Astrocyte (in vitro differentiated cells and primary cell): ENCODE results near the gene DNAJC12. TPM values are rescaled to one million over a fixed set of nuclear protein-coding genes. Genes with fewer than 3 reads are reported as not detected.

Experiments
- DNase-seq: peaks from one replicate; pipeline ENCODE4 v3.0.0-alpha.2; 2010; ENCODE audit warnings: low read depth
- FAIRE-seq: peaks from 2 replicates; lab custom pipeline; 2011; peaks lifted over from hg19 to GRCh38; lab: Jason Lieb, UNC
- H2AFZ ChIP-seq: 2 replicates; pipeline ENCODE4 v1.6.0; 2012; ENCODE audit warnings: low read depth, low read length, inconsistent platforms
- H3K27ac ChIP-seq: 2 replicates; pipeline ENCODE4 v1.5.1; 2011; ENCODE audit warnings: low read depth, low read length, inconsistent platforms
- H3K27me3 ChIP-seq: 2 replicates; pipeline ENCODE4 v1.6.0; 2011; ENCODE audit warnings: low read length, inconsistent platforms; ENCODE audit not compliant: insufficient read depth
- H3K36me3 ChIP-seq: 2 replicates; pipeline ENCODE4 v1.5.1; 2011; ENCODE audit warnings: low read length, inconsistent platforms; ENCODE audit not compliant: insufficient read depth
- H3K4me1 ChIP-seq: 2 replicates; pipeline ENCODE4 v1.5.1; 2011; ENCODE audit warnings: low read length, inconsistent platforms; ENCODE audit not compliant: insufficient read depth
- H3K4me2 ChIP-seq: 2 replicates; pipeline ENCODE4 v1.6.0; 2012; ENCODE audit warnings: low read length, inconsistent platforms
- H3K4me3 ChIP-seq: 2 replicates; pipeline ENCODE4 v1.5.1; 2011; ENCODE audit warnings: low read depth, mild to moderate bottlenecking, low read length, inconsistent platforms; ENCODE audit not compliant: insufficient read depth
- H3K79me2 ChIP-seq: 2 replicates; pipeline ENCODE4 v1.6.0; 2012; ENCODE audit warnings: mild to moderate bottlenecking, low read length, inconsistent platforms; ENCODE audit not compliant: insufficient read depth
- H3K9ac ChIP-seq: 2 replicates; pipeline ENCODE4 v1.6.0; 2012; ENCODE audit warnings: mild to moderate bottlenecking, low read length, inconsistent platforms
- H3K9me3 ChIP-seq: 2 replicates; pipeline ENCODE4 v1.5.1; 2012; ENCODE audit warnings: low read depth, mild to moderate bottlenecking, low read length, inconsistent platforms; ENCODE audit not compliant: insufficient read depth
- H4K20me1 ChIP-seq: 2 replicates; pipeline ENCODE4 v1.6.0; 2012; ENCODE audit warnings: low read length, inconsistent platforms; ENCODE audit not compliant: insufficient read depth
- H3K27ac Mint-ChIP-seq: one replicate; pipeline ENCODE4 v1.8.0; 2021; ENCODE audit warnings: mild to moderate bottlenecking, mixed read lengths; ENCODE audit not compliant: unreplicated experiment
- H3K27me3 Mint-ChIP-seq: one replicate; pipeline ENCODE4 v1.8.0; 2021; ENCODE audit warnings: low read depth, mixed read lengths; ENCODE audit not compliant: unreplicated experiment
- H3K36me3 Mint-ChIP-seq: one replicate; pipeline ENCODE4 v1.8.0; 2021; ENCODE audit warnings: low read depth, mixed read lengths; ENCODE audit not compliant: unreplicated experiment
- H3K4me1 Mint-ChIP-seq: one replicate; pipeline ENCODE4 v1.8.0; 2021; ENCODE audit warnings: low read depth, mixed read lengths; ENCODE audit not compliant: unreplicated experiment
- H3K4me3 Mint-ChIP-seq: one replicate; pipeline ENCODE4 v1.8.0; 2021; ENCODE audit warnings: mild to moderate bottlenecking, moderate library complexity, mixed read lengths; ENCODE audit not compliant: unreplicated experiment
- H3K9me3 Mint-ChIP-seq: one replicate; pipeline ENCODE4 v1.8.0; 2021; ENCODE audit warnings: mild to moderate bottlenecking, mixed read lengths; ENCODE audit not compliant: unreplicated experiment
- CTCF ChIP-seq: IDR thresholded peaks from 2 replicates; pipeline ENCODE4 v1.5.1; 2011; ENCODE audit warnings: low read depth, mild to moderate bottlenecking, inconsistent platforms, low read length, moderate library complexity; ENCODE audit not compliant: insufficient read depth
- EZH2 ChIP-seq: IDR thresholded peaks from 2 replicates; pipeline ENCODE4 v1.6.1; 2012; ENCODE audit warnings: mild to moderate bottlenecking, low read length, inconsistent platforms; ENCODE audit not compliant: insufficient read depth
- total RNA-seq: library from RNA; stranded (reverse); gene quantifications from 2 replicates; pipeline ENCODE4 v1.2.1, GENCODE V29; 2021

Gene DNAJC12
- total RNA-seq, 1 donor from 2014 or later = 2.1 TPM

- Histone ChIP-seq H3K4me1 (peaks cover 5% of the 10 kb centered on the region), H2AFZ (no peak overlapping the region), H3K4me3 (no peak overlapping the region), H3K9me3 (no peaks in the 10 kb centered on the region), H3K36me3 (no peaks in the 10 kb centered on the region), H3K79me2 (no peaks in the 10 kb centered on the region), H3K27me3 (no peaks in the 10 kb centered on the region), H3K27ac (no peak overlapping the region), H4K20me1 (no peaks in the 10 kb centered on the region), H3K4me2 (no peak overlapping the region), H3K9ac (no peak overlapping the region)
- Mint-ChIP-seq H3K4me1 (no peaks in the 10 kb centered on the region), H3K27ac (no peak overlapping the region), H3K4me3 (no peak overlapping the region), H3K27me3 (no peaks in the 10 kb centered on the region), H3K36me3 (no peaks in the 10 kb centered on the region), H3K9me3 (peaks cover 2% of the 10 kb centered on the region)
- DNase-seq = no peak
- TF ChIP-seq CTCF = no peak
- TF ChIP-seq EZH2 = no peak
- no peak for FAIRE-seq
These were observed 77.7 kb downstream of the DNAJC12 start for GRCh38 chr10:67760272-67760671.

Other genes with a start within 250 kb of the DNAJC12 start
- 0.73 and 0.75 TPM in 2 replicates for gene CTNNA3, start 142.0 kb downstream of the DNAJC12 start, total RNA-seq
- 11.8 and 13.3 TPM in 2 replicates for gene SIRT1, start 46.5 kb upstream of the DNAJC12 start, total RNA-seq
- gene HERC4, start 237.1 kb upstream of the DNAJC12 start, total RNA-seq = 48.2 and 56.9 TPM in 2 replicates